Hematopoietic multipotent progenitor cell (in vitro differentiated cells): ENCODE measurements around the gene BMF. TPM values are rescaled to one million over a fixed set of nuclear protein-coding genes. Genes with fewer than 3 reads are reported as not detected.

Experiments used
- DNase-seq, 3 donors: peaks; one replicate each; pipeline ENCODE4 v3.0.0-alpha.2; 2011 to 2015; ENCODE audit warnings: low read depth in 2 of 3, low spot score in 2 of 3
- total RNA-seq: library from RNA; depleted of rRNA; stranded (reverse); fragments of >200 nt; gene quantifications from one replicate; pipeline ENCODE4 v1.2.3, GENCODE V29; 2012

BMF gene
- total RNA-seq, 1 donor: 25.3 TPM

GRCh38 chr15:40104296-40104864, 4.3 kb downstream of the BMF start:
- DNase-seq: no peak

GRCh38 chr15:40103864-40104271, 4.8 kb downstream of the BMF start:
- DNase-seq: no peak

- DNase-seq: no peak
These were observed 5.5 kb downstream of the BMF start for GRCh38 chr15:40102897-40103858.

GRCh38 chr15:40100947-40101905, 7.5 kb downstream of the BMF start:
- DNase-seq: peak in 1 of 3 donors; percentile 42

GRCh38 chr15:40100123-40100946, 8.3 kb downstream of the BMF start:
- DNase-seq: no peak

- peak in 2 of 3 donors; percentile 90 to 91 for DNase-seq
These were observed 10.0 kb downstream of the BMF start for GRCh38 chr15:40098489-40099261.

- DNase-seq: peak in 1 of 3 donors; percentile 27
These were observed 10.7 kb downstream of the BMF start for GRCh38 chr15:40097968-40098476.

- no peak for DNase-seq
These were observed 11.3 kb downstream of the BMF start for GRCh38 chr15:40097096-40097967.

- DNase-seq: no peak
These were observed 12.4 kb downstream of the BMF start for GRCh38 chr15:40096094-40096891.

GRCh38 chr15:40095371-40096093, 13.1 kb downstream of the BMF start:
- DNase-seq: no peak

GRCh38 chr15:40094156-40094555, 14.5 kb downstream of the BMF start:
- DNase-seq: no peak

GRCh38 chr15:40092979-40093869, 15.5 kb downstream of the BMF start:
- no peak for DNase-seq

GRCh38 chr15:40092256-40092978, 16.3 kb downstream of the BMF start:
- DNase-seq: peak in 1 of 3 donors; percentile 42

- DNase-seq: no peak
These were observed 16.8 kb downstream of the BMF start for GRCh38 chr15:40091861-40092255.
